HepG2 (cell line): Measurements from ENCODE around the gene ZDHHC18. TPM values are rescaled to one million over a fixed set of nuclear protein-coding genes. Genes with fewer than 3 reads are reported as not detected.
A peak's percentile ranks its signal among the peaks of the same experiment; 100 is the strongest.

Experiments
- AKAP8 ChIP-seq: sonication (generic); formaldehyde crosslinking; IDR thresholded peaks from 2 replicates; pipeline ENCODE4 v1.5.1; 2020; ENCODE audit warnings: mild to moderate bottlenecking, missing genetic modification reagents
- GABPA ChIP-seq, 2 experiments: IDR thresholded peaks; 2 replicates each; pipeline ENCODE4 v1.6.1; 2011 to 2016; ENCODE audit warnings: low read depth in 2 of 2, low read length in 1 of 2, missing biosample characterization in 1 of 2, missing genetic modification characterization in 1 of 2
- PHF5A ChIP-seq: IDR thresholded peaks from one replicate; pipeline ENCODE4 v1.6.1; 2018; ENCODE audit warnings: low read depth, missing genetic modification reagents; ENCODE audit not compliant: unreplicated experiment
- RXRA ChIP-seq: sonication (generic); formaldehyde crosslinking; IDR thresholded peaks from 2 replicates; pipeline ENCODE4 v1.5.1; 2020; ENCODE audit warnings: missing genetic modification reagents
- TIGD3 ChIP-seq: sonication (generic); formaldehyde crosslinking; IDR thresholded peaks from 2 replicates; pipeline ENCODE4 v1.5.1; 2020; ENCODE audit warnings: mild to moderate bottlenecking, missing genetic modification reagents, borderline replicate concordance
- UBTF ChIP-seq: sonication (generic); formaldehyde crosslinking; IDR thresholded peaks from 2 replicates; pipeline ENCODE4 v1.4.0; 2020; ENCODE audit warnings: mild to moderate bottlenecking, missing genetic modification reagents
- ZBTB7A ChIP-seq: sonication (generic); formaldehyde crosslinking; IDR thresholded peaks from 2 replicates; pipeline ENCODE4 v1.8.0; 2022; ENCODE audit warnings: mild to moderate bottlenecking, missing genetic modification reagents
- ZFY ChIP-seq: sonication (generic); formaldehyde crosslinking; IDR thresholded peaks from 2 replicates; pipeline ENCODE4 v1.4.0; 2020; ENCODE audit warnings: missing genetic modification reagents
- ZNF775 ChIP-seq: sonication (generic); formaldehyde crosslinking; IDR thresholded peaks from 2 replicates; pipeline ENCODE4 v1.4.0; 2020; ENCODE audit warnings: missing genetic modification reagents, mild to moderate bottlenecking, moderate library complexity, borderline replicate concordance
- ZSCAN12 ChIP-seq: sonication (generic); formaldehyde crosslinking; IDR thresholded peaks from 2 replicates; pipeline ENCODE4 v1.9.0; 2021; ENCODE audit warnings: mild to moderate bottlenecking, missing genetic modification reagents
- polyA plus RNA-seq, 8 experiments: library from polyadenylated mRNA; depleted of rRNA in 3 of 8; stranded (reverse) in 7 of 8; unstranded in 1 of 8; fragments of >200 nt; fragmentation: Illumina TruSeq in 4 of 8; extraction: Trizol in 4 of 8; gene quantifications; 2 replicates each; pipeline versions ENCODE4 v1.2.1 to v1.2.3, GENCODE V29; 2011 to 2016; ENCODE audit warnings: low read depth in 4 of 8, missing spikeins in 1 of 8, mixed read lengths in 1 of 8; ENCODE audit not compliant: insufficient read depth in 1 of 8
- total RNA-seq, 5 experiments: library from RNA; depleted of rRNA; stranded (reverse); fragments of >200 nt; fragmentation: Illumina TruSeq; extraction: Trizol; gene quantifications; 2 replicates each; pipeline ENCODE4 v1.2.3, GENCODE V29; 2016; ENCODE audit warnings: low read depth in 1 of 5
- TF ChIP-seq, protein P1 (sequence below): sonication (generic); formaldehyde crosslinking; IDR thresholded peaks from 2 replicates; pipeline ENCODE4 v1.9.0; 2021; ENCODE audit warnings: mild to moderate bottlenecking, missing genetic modification reagents
- TF ChIP-seq, protein P2 (sequence below): sonication (generic); formaldehyde crosslinking; IDR thresholded peaks from 2 replicates; pipeline ENCODE4 v1.5.1; 2020; ENCODE audit warnings: missing genetic modification reagents, mild to moderate bottlenecking, borderline replicate concordance

ZDHHC18 gene
- total and polyA plus RNA-seq, 2 of the 13 experiments (the other 11 are each of a cell fraction or from before 2014, with no cell fraction given) = 13.2 to 35.3 TPM

DNA sequence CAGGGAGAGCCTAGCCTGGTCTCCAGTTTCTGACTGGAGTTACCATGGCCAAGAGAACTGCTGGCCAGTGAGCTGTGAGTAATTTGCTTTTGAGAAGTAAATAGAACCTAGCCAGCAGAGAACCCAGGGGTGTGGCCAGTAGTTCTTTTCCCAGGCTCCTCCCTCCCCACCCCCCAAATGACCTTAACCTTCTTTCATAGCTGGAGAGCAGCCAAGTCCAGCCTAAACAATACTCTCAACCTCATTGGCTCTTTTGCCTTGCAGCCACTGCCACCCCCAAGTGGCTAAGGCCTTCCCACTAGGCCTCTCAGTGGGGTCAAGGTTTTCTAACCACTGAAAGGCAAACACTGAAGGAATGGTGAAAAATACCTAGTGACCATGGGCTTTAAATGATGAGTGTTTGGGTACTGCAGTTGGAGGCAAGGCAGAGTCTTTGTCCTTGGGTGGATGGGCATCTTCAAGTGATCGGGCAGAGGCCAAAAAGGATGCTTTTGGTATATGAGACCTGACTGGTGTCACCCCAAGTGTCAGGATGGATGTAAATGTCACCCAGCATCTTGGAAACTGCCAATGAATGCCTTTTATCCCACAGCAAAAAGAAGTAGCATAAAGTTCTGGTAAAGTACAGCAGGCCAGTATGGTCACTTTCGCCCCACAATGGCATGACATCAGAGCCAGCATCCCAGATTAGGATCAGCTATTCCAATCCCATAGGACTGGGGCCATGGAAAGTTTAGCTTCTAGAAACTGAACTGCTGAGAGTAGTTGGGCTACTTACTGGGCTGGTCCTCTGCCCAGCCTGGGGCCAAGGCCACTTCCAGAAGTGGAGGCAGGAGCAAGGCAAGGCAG, 42.2 kb upstream of the ZDHHC18 start (continued):
- TF ChIP-seq ZFY (CRISPR knock-in tag) (peak; percentile 77), GABPA (IDR thresholded peaks at IDR 0.05; ENCODE audit: low read depth, low read length) (no peak), GABPA (CRISPR knock-in tag; IDR thresholded peaks at IDR 0.05; ENCODE audit: low read depth) (peak; percentile 55; the same call in 1 of the 2 replicates), ZNF775 (no peak), ZSCAN12 (CRISPR knock-in tag) (no peak), AKAP8 (CRISPR knock-in tag) (peak; percentile 79; the same call in 1 of the 2 replicates), ZBTB7A (CRISPR knock-in tag) (no peak), TIGD3 (CRISPR knock-in tag) (no peak), PHF5A (CRISPR knock-in tag) (peak; percentile 46), UBTF (CRISPR knock-in tag) (no peak), RXRA (CRISPR knock-in tag) (peak; percentile 96)
- TF ChIP-seq, protein P1, sequence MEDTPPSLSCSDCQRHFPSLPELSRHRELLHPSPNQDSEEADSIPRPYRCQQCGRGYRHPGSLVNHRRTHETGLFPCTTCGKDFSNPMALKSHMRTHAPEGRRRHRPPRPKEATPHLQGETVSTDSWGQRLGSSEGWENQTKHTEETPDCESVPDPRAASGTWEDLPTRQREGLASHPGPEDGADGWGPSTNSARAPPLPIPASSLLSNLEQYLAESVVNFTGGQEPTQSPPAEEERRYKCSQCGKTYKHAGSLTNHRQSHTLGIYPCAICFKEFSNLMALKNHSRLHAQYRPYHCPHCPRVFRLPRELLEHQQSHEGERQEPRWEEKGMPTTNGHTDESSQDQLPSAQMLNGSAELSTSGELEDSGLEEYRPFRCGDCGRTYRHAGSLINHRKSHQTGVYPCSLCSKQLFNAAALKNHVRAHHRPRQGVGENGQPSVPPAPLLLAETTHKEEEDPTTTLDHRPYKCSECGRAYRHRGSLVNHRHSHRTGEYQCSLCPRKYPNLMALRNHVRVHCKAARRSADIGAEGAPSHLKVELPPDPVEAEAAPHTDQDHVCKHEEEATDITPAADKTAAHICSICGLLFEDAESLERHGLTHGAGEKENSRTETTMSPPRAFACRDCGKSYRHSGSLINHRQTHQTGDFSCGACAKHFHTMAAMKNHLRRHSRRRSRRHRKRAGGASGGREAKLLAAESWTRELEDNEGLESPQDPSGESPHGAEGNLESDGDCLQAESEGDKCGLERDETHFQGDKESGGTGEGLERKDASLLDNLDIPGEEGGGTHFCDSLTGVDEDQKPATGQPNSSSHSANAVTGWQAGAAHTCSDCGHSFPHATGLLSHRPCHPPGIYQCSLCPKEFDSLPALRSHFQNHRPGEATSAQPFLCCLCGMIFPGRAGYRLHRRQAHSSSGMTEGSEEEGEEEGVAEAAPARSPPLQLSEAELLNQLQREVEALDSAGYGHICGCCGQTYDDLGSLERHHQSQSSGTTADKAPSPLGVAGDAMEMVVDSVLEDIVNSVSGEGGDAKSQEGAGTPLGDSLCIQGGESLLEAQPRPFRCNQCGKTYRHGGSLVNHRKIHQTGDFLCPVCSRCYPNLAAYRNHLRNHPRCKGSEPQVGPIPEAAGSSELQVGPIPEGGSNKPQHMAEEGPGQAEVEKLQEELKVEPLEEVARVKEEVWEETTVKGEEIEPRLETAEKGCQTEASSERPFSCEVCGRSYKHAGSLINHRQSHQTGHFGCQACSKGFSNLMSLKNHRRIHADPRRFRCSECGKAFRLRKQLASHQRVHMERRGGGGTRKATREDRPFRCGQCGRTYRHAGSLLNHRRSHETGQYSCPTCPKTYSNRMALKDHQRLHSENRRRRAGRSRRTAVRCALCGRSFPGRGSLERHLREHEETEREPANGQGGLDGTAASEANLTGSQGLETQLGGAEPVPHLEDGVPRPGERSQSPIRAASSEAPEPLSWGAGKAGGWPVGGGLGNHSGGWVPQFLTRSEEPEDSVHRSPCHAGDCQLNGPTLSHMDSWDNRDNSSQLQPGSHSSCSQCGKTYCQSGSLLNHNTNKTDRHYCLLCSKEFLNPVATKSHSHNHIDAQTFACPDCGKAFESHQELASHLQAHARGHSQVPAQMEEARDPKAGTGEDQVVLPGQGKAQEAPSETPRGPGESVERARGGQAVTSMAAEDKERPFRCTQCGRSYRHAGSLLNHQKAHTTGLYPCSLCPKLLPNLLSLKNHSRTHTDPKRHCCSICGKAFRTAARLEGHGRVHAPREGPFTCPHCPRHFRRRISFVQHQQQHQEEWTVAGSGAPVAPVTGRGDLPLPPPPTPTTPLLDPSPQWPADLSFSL (CRISPR knock-in tag) = no peak
- TF ChIP-seq, protein P2, sequence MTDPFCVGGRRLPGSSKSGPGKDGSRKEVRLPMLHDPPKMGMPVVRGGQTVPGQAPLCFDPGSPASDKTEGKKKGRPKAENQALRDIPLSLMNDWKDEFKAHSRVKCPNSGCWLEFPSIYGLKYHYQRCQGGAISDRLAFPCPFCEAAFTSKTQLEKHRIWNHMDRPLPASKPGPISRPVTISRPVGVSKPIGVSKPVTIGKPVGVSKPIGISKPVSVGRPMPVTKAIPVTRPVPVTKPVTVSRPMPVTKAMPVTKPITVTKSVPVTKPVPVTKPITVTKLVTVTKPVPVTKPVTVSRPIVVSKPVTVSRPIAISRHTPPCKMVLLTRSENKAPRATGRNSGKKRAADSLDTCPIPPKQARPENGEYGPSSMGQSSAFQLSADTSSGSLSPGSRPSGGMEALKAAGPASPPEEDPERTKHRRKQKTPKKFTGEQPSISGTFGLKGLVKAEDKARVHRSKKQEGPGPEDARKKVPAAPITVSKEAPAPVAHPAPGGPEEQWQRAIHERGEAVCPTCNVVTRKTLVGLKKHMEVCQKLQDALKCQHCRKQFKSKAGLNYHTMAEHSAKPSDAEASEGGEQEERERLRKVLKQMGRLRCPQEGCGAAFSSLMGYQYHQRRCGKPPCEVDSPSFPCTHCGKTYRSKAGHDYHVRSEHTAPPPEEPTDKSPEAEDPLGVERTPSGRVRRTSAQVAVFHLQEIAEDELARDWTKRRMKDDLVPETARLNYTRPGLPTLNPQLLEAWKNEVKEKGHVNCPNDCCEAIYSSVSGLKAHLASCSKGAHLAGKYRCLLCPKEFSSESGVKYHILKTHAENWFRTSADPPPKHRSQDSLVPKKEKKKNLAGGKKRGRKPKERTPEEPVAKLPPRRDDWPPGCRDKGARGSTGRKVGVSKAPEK (CRISPR knock-in tag) = no peak
